Pancreas (tissue), 10 donors: ENCODE measurements around the gene NNAT. TPM values are rescaled to one million over a fixed set of nuclear protein-coding genes. Genes with fewer than 3 reads are reported as not detected.

Experiments used
- ATAC-seq, 4 donors: fragments of 200-7000 bp; cut with Tn5 transposase; one replicate each; pipeline versions ENCODE4 v1.8.0 to v1.9.1; 2020; ENCODE audit warnings: mild to moderate bottlenecking in 4 of 4, moderate library complexity in 4 of 4
- DNase-seq, 6 donors: peaks; one replicate each; pipeline ENCODE4 v3.0.0-alpha.2; 2020
- FAIRE-seq: peaks from 2 replicates; lab custom pipeline; 2012; peaks lifted over from hg19 to GRCh38; lab: Jason Lieb, UNC
- H3K27ac ChIP-seq, 4 donors: fragments of 200-600 bp; sonication (generic); 1 replicate in 3 of 4; 2 replicates in 1 of 4; pipeline versions ENCODE4 v1.5.0 to v1.8.0; 2020
- H3K27me3 ChIP-seq, 4 donors: fragments of 200-600 bp; one replicate each; pipeline ENCODE4 v1.8.0; 2021
- H3K36me3 ChIP-seq, 3 donors: fragments of 200-600 bp; sonication (generic) in 1 of 3; one replicate each; pipeline versions ENCODE4 v1.5.0 to v1.8.0; 2020 to 2021
- H3K4me1 ChIP-seq, 3 donors: fragments of 200-600 bp; one replicate each; pipeline ENCODE4 v1.8.0; 2021
- H3K4me3 ChIP-seq, 4 donors: fragments of 200-600 bp; sonication (generic) in 2 of 4; one replicate each; pipeline versions ENCODE4 v1.5.0 to v1.8.0; 2020 to 2021
- H3K9me3 ChIP-seq, 4 donors: fragments of 200-600 bp; one replicate each; pipeline ENCODE4 v1.8.0; 2021
- CTCF ChIP-seq, 4 donors: fragments of 200-600 bp; sonication (generic) in 3 of 4; IDR thresholded peaks; one replicate each; pipeline versions ENCODE4 v1.5.0 to v1.8.0; 2021; ENCODE audit warnings: antibody characterized with exemption in 4 of 4
- WGBS, 2 donors: extraction: QIAGEN DNeasy Blood & Tissue Kit; methylation state at CpG; one replicate each; pipeline ENCODE4 v1.1.7; 2013; 5-methylcytosine and 5-hydroxymethylcytosine counted together
- intact Hi-C, 3 donors: fragments of 100-400 bp; cut with DNase I; formaldehyde crosslinking; loops; one replicate each; pipeline versions ENCODE4 v1.11.1 to v1.14.2; 2022
- polyA plus RNA-seq, 2 donors: library from polyadenylated mRNA; stranded (reverse); fragments of 200-250 nt; gene quantifications; one replicate each; pipeline ENCODE4 v1.2.3, GENCODE V29; 2013
- total RNA-seq, 6 donors: library from RNA; stranded (reverse); fragmentation: NEBNext Ultra II Directional in 4 of 6; extraction: Animal tissue kit (Norgen Biotek cat#: 25700) in 4 of 6; gene quantifications; one replicate each; pipeline versions ENCODE4 v1.2.1 to v1.2.4, GENCODE V29; 2021 to 2023
- donor health status: healthy with polysubstance abuse.
- donor health status: DM: no; HTN: no; CAD: no; lungs with moderate emphysema.
- donor health status: DM: no; HTN: no; CAD: no.
- donor health status: control.
- donor health status: control.
- donor health status: Bipolar disorder and iron deficiency.
- donor health status: DM: yes; HTN: yes; CAD: no.
- donor health status: DM: no; HTN: no; CAD: no.
- donor health status: DM: no; HTN: no; CAD: no.
- donor health status: DM: yes; HTN: yes; CAD: no.

NNAT gene
- total and polyA plus RNA-seq, 8 donors: 0.31 to 1.0 (median 0.63) TPM; not detected in 4

GRCh38 chr20:37567671-37568588 is 46.9 kb downstream of the NNAT start:
- no peak for TF ChIP-seq CTCF (IDR thresholded peaks at IDR 0.05)
- no peak for ATAC-seq
- peaks cover 0 to 15% (median 0%) of the 10 kb centered on the region in 4 donors for H3K27me3 ChIP-seq

GRCh38 chr20:37570419-37570818 is 49.4 kb downstream of the NNAT start:
- no peaks in the 10 kb centered on the region for H3K27me3 ChIP-seq

More at GRCh38 chr20:37567671-37568588, 46.9 kb downstream of the NNAT start:
- DNase-seq (peak in 1 of 6 donors; percentile 32), FAIRE-seq (no peak)
- Histone ChIP-seq H3K36me3 (no peaks in the 10 kb centered on the region), H3K9me3 (no peaks in the 10 kb centered on the region), H3K27ac (no peak overlapping the region), H3K4me3 (no peak overlapping the region), H3K4me1 (no peaks in the 10 kb centered on the region)
- WGBS, 2 donors: 4 to 5% methylated on average over 13 of the region's 13 CpGs
- intact Hi-C loops: loop anchor here in 1 of 3 donors (5.0 kb wide), 2 partner anchors 424 to 649 kb away; no protein-coding TSS in a partner anchor

GRCh38 chr20:37571033-37571432 is 50.0 kb downstream of the NNAT start:
- no peak for ATAC-seq
- no peak for TF ChIP-seq CTCF (IDR thresholded peaks at IDR 0.05)
- no peaks in the 10 kb centered on the region for H3K4me1 ChIP-seq
- no peak overlapping the region for H3K27ac ChIP-seq
- WGBS, 2 donors: 61 to 65% methylated on average over 5 to 6 of the region's 6 CpGs
- DNase-seq: peak in 1 of 6 donors; percentile 11
- H3K4me3 ChIP-seq: no peak overlapping the region
- intact Hi-C loops: no loop called here
- no peaks in the 10 kb centered on the region for H3K9me3 ChIP-seq
- no peaks in the 10 kb centered on the region for H3K36me3 ChIP-seq
- no peak for FAIRE-seq
- H3K27me3 ChIP-seq: no peaks in the 10 kb centered on the region

More at GRCh38 chr20:37570419-37570818, 49.4 kb downstream of the NNAT start:
- 58 to 81% methylated on average over 1 of the region's 1 CpG for WGBS, 2 donors
- no peak for FAIRE-seq
- H3K4me3 ChIP-seq: no peak overlapping the region
- no peaks in the 10 kb centered on the region for H3K9me3 ChIP-seq
- no peak for ATAC-seq
- H3K4me1 ChIP-seq: no peaks in the 10 kb centered on the region
- H3K27ac ChIP-seq: no peak overlapping the region
- DNase-seq: no peak
- TF ChIP-seq CTCF (IDR thresholded peaks at IDR 0.05): no peak
- intact Hi-C loops: no loop called here
- H3K36me3 ChIP-seq: no peaks in the 10 kb centered on the region

Other genes with a start within 250 kb of the NNAT start
- 10 to 100 TPM in 5 of 6 donors, 1 to 10 TPM in 1; 9.0 to 17.8 (median 15.7) TPM for gene MANBAL, start 231.6 kb upstream of the NNAT start, total RNA-seq
- 10 to 100 TPM; 28.5 to 42.1 TPM for gene MANBAL, start 231.6 kb upstream of the NNAT start, polyA plus RNA-seq
- 10 to 100 TPM; 21.3 to 78.4 (median 31.3) TPM for gene SRC, start 175.1 kb upstream of the NNAT start, total RNA-seq
- 10 to 100 TPM; 64.6 to 75.2 TPM for gene SRC, start 175.1 kb upstream of the NNAT start, polyA plus RNA-seq
- 10 to 100 TPM; 14.6 to 27.9 (median 16.9) TPM for gene BLCAP, start 6.6 kb downstream of the NNAT start, total RNA-seq
- gene BLCAP, start 6.6 kb downstream of the NNAT start, polyA plus RNA-seq: 10 to 100 TPM; 21.1 to 35.3 TPM
- 10 to 100 TPM; 14.8 to 21.9 (median 20.7) TPM for gene CTNNBL1, start 172.8 kb downstream of the NNAT start, total RNA-seq
- 10 to 100 TPM; 27.9 to 34.9 TPM for gene CTNNBL1, start 172.8 kb downstream of the NNAT start, polyA plus RNA-seq